Mucosa of descending colon (tissue), 3 donors: ENCODE data around the gene PSME2. TPM values are rescaled to one million over a fixed set of nuclear protein-coding genes. Genes with fewer than 3 reads are reported as not detected.

Source experiments
- ATAC-seq: fragments of 200-7000 bp; cut with Tn5 transposase; one replicate; pipeline ENCODE4 v1.9.1; 2020; ENCODE audit warnings: mild to moderate bottlenecking, moderate library complexity
- DNase-seq, 3 donors: peaks; one replicate each; pipeline ENCODE4 v3.0.0-alpha.2; 2020
- H3K36me3 ChIP-seq: fragments of 200-600 bp; one replicate; pipeline ENCODE4 v1.8.0; 2021; ENCODE audit warnings: low read depth, mild to moderate bottlenecking
- H3K4me1 ChIP-seq: fragments of 200-600 bp; one replicate; pipeline ENCODE4 v1.8.0; 2021; ENCODE audit warnings: low read depth, mild to moderate bottlenecking
- H3K4me3 ChIP-seq: fragments of 200-600 bp; one replicate; pipeline ENCODE4 v1.8.0; 2021; ENCODE audit warnings: mild to moderate bottlenecking
- H3K9me3 ChIP-seq: fragments of 200-600 bp; one replicate; pipeline ENCODE4 v1.8.0; 2021; ENCODE audit warnings: mild to moderate bottlenecking
- intact Hi-C, 2 donors: fragments of 100-400 bp; cut with DNase I in 1 of 2; cut with micrococcal nuclease in 1 of 2; formaldehyde crosslinking; loops; one replicate each; pipeline versions ENCODE4 v1.11.0 to v1.11.1; 2022; cut with DNase I, micrococcal nuclease
- total RNA-seq, 3 donors: library from RNA; stranded (reverse); fragmentation: NEBNext Ultra II Directional in 2 of 3; extraction: Animal tissue kit (Norgen Biotek cat#: 25700) in 2 of 3; gene quantifications; one replicate each; pipeline versions ENCODE4 v1.2.1 to v1.2.4, GENCODE V29; 2021 to 2023
- TF ChIP-seq, protein P1 (sequence below): fragments of 200-600 bp; IDR thresholded peaks from one replicate; pipeline ENCODE4 v1.8.0; 2022; ENCODE audit warnings: antibody characterized with exemption, mild to moderate bottlenecking
- donor health status: DM: no; HTN: no; CAD: no; lungs with moderate emphysema.
- donor health status: DM: no; HTN: no; CAD: no.
- donor health status: DM: no; HTN: yes; CAD: no.

Gene PSME2
- total RNA-seq, 3 donors from 2014 or later: 141 to 295 (median 191) TPM

DNA sequence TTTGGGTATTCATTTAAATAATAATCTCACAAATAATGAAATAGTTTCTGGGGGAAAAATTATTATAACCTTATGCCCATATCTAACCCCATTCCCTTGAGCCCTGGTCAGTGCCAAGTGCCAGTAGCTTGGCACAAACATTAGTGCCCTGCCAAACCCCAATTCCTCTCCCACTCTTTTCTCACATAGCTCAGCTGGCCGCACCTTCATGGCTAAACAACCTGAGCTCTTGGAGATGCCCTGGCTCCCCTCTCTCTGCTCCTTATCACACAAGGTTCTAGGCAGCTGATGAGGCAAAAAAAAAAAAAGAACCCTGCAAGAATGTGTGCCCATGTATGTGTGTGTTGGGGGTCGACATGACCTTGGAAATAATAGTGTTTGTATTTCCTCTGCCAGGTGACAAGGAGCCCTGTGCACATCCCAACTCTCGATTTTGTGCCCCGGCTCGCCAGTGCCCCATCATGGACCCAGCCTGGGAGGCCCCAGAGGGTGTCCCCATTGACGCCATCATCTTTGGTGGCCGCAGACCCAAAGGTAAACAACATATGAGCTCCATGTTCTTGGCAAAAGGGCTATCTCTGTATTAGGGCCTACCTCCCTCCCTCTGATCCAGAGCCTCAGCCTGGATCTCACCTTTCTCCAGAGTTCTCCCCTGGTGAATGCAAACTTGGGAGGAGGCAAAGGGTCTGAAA, 43.9 kb downstream of the PSME2 start:
- Histone ChIP-seq H3K9me3 (no peaks in the 10 kb centered on the region), H3K4me3 (no peak overlapping the region), H3K4me1 (no peaks in the 10 kb centered on the region), H3K36me3 (no peaks in the 10 kb centered on the region)
- intact Hi-C loops: loop anchor here in 1 of 2 donors (10.0 kb wide), 1 partner anchor 48 kb away; the partner anchor contains the start of gene CARMIL3
- DNase-seq (no peak), ATAC-seq (no peak)
- TF ChIP-seq, protein P1, sequence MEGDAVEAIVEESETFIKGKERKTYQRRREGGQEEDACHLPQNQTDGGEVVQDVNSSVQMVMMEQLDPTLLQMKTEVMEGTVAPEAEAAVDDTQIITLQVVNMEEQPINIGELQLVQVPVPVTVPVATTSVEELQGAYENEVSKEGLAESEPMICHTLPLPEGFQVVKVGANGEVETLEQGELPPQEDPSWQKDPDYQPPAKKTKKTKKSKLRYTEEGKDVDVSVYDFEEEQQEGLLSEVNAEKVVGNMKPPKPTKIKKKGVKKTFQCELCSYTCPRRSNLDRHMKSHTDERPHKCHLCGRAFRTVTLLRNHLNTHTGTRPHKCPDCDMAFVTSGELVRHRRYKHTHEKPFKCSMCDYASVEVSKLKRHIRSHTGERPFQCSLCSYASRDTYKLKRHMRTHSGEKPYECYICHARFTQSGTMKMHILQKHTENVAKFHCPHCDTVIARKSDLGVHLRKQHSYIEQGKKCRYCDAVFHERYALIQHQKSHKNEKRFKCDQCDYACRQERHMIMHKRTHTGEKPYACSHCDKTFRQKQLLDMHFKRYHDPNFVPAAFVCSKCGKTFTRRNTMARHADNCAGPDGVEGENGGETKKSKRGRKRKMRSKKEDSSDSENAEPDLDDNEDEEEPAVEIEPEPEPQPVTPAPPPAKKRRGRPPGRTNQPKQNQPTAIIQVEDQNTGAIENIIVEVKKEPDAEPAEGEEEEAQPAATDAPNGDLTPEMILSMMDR: no peak

DNA sequence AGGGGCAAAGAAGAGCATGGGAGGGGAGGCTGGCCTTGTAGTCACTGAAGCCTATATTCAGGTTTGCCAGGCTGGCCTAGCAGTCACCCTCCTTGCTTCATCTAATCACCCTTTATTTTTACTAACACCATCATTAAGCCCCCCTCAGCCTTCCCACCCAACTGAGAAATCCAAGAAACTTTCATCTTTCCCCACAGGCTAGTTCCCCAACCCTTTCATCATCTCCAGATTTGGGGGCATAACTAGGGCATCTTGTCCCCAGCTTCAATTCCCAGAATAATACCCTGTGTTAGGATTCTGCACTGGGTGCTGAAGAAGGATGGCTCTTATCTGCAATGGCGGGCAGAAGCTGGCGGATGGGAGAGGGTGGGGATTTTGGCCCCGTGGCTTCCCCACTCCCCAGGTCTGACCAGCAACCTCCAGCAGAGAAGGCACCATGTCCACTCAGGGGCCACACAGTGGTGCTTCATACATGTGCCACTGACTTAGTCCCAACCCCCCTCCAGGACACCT, 45.4 kb downstream of the PSME2 start:
- Histone ChIP-seq H3K4me3 (no peak overlapping the region), H3K4me1 (peaks cover 3% of the 10 kb centered on the region), H3K36me3 (no peaks in the 10 kb centered on the region), H3K9me3 (no peaks in the 10 kb centered on the region)
- DNase-seq (no peak), ATAC-seq (no peak)
- TF ChIP-seq, protein P1: no peak
- intact Hi-C loops: loop anchor here in 1 of 2 donors (10.0 kb wide), 1 partner anchor 46 kb away; the partner anchor contains the start of gene CARMIL3

DNA sequence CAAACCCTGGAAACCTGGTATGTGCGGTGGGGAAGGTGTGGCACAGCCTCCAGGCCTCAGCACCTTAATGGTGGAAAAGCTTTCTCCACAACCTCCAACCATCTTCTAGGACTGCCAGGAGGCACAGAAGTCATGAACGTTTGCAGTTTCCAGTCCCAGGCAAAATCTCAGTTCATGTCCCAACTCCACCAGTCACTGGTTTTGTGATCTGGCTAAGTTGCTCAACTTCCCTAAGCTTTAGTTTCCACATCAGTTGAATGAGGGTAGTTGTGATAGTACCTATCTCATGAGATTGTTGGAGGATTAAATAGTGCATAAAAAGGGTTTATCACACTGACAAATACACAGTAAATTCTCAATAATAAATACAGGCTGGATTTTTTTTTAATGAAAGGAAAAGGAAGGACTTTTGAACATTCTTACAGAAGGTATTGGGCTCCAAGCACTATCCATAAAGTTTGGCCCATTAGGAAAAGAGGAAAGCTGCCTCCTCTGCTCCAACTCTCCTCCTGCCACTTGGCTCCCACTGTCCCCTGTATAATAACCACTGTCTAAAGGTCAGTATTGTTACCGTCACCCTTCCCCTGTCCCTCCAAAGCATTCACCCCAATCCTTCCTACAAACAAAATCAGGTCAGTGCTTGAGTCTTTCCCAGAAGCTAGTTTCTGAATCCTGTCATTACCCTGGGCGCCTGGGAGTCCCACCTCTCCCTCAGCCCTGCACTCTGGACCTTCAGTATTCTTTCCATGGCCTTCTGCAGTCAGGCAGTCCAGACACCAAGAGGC, 46.0 kb downstream of the PSME2 start:
- intact Hi-C loops: loop anchor here in 1 of 2 donors (10.0 kb wide), 1 partner anchor 46 kb away; the partner anchor contains the start of gene CARMIL3
- Histone ChIP-seq H3K36me3 (no peaks in the 10 kb centered on the region), H3K4me1 (peaks cover 9% of the 10 kb centered on the region), H3K9me3 (no peaks in the 10 kb centered on the region), H3K4me3 (no peak overlapping the region)
- ATAC-seq (no peak), DNase-seq (no peak)
- TF ChIP-seq, protein P1: no peak

DNA sequence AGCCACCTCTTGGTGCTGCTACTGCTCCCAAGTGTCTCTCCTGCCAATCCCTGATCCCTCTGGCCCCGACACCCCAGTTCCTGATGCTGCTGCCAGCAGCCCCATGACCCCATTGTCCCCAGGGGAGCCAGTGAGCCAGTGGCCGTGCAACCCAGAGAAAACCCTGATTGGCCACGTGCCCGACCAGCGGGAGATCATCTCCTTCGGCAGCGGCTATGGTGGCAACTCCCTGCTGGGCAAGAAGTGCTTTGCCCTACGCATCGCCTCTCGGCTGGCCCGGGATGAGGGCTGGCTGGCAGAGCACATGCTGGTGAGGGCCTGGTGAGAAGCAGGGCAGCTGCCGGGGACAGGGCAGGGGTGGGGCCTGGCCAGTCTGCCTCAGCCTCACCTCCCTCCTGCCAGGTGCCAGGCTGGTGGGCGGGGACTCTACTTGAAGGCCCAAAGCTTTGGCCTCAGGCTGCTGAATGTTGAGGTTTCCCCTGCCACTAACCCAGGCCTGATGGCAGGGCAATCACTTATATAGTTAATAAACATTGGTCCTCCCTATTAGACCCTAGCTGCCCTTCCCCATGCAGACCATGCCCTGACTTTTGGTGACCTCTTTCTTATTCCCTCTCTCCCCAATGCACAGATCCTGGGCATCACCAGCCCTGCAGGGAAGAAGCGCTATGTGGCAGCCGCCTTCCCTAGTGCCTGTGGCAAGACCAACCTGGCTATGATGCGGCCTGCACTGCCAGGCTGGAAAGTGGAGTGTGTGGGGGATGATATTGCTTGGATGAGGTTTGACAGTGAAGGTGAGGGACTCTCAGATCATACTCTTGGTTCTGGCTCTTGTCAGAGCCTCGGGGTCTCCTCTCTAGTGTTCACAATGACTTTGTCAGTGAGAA, 47.2 kb downstream of the PSME2 start:
- Histone ChIP-seq H3K4me1 (peaks cover 12% of the 10 kb centered on the region), H3K4me3 (no peak overlapping the region), H3K36me3 (no peaks in the 10 kb centered on the region), H3K9me3 (no peaks in the 10 kb centered on the region)
- intact Hi-C loops: no loop called here
- ATAC-seq (no peak), DNase-seq (peak in 2 of 3 donors; percentile 41 to 55)
- TF ChIP-seq, protein P1: no peak

DNA sequence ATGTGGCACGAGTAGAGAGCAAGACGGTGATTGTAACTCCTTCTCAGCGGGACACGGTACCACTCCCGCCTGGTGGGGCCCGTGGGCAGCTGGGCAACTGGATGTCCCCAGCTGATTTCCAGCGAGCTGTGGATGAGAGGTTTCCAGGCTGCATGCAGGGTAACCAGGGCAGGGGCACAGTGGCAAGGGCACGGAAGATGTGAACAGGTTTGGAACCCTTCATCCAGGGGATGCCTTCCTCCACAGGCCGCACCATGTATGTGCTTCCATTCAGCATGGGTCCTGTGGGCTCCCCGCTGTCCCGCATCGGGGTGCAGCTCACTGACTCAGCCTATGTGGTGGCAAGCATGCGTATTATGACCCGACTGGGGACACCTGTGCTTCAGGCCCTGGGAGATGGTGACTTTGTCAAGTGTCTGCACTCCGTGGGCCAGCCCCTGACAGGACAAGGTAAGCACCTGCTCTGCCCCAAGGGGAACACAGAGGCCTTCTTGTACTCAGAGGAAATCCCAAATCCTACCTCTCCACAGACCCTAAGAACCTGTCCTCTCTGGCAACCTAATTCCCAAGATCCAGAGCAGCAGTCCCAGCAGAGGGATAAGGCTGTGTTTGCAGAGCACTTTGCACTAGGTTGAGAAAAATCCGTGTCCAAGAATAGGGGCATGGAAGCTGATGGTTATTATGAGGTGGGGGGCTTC, 48.0 kb downstream of the PSME2 start:
- intact Hi-C loops: no loop called here
- no peak overlapping the region for H3K4me3 ChIP-seq
- ATAC-seq (no peak), DNase-seq (no peak)
- H3K36me3 ChIP-seq: no peaks in the 10 kb centered on the region
- no peaks in the 10 kb centered on the region for H3K9me3 ChIP-seq
- TF ChIP-seq, protein P1: no peak
- peaks cover 17% of the 10 kb centered on the region for H3K4me1 ChIP-seq
